ENCODE measurements around the gene ZNF560. TPM values are rescaled to one million over a fixed set of nuclear protein-coding genes. Genes with fewer than 3 reads are reported as not detected.

Gene ZNF560
- total RNA-seq, 1 experiment from 2014 or later = 4.4 TPM

DNA sequence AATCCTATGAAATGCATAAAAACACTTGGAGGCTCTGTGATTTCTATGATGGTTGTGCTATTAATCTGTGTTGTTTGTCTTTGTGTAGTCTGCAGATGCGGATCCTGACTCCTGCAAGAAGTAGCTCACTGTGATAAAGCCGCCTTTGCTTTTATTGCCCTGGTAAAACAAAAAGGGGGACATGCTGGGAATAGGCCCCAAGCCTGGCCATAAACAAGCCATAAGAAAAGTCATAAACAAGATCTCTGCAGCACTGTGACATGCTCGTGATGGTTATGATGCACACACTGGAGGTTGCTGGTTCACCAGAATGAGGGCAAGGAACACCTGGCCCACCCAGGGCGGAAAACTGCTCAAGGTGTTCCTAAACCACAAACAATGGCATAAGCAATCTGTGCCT is 36.5 kb downstream of the ZNF560 start (continued):
- TF ChIP-seq, protein P1, sequence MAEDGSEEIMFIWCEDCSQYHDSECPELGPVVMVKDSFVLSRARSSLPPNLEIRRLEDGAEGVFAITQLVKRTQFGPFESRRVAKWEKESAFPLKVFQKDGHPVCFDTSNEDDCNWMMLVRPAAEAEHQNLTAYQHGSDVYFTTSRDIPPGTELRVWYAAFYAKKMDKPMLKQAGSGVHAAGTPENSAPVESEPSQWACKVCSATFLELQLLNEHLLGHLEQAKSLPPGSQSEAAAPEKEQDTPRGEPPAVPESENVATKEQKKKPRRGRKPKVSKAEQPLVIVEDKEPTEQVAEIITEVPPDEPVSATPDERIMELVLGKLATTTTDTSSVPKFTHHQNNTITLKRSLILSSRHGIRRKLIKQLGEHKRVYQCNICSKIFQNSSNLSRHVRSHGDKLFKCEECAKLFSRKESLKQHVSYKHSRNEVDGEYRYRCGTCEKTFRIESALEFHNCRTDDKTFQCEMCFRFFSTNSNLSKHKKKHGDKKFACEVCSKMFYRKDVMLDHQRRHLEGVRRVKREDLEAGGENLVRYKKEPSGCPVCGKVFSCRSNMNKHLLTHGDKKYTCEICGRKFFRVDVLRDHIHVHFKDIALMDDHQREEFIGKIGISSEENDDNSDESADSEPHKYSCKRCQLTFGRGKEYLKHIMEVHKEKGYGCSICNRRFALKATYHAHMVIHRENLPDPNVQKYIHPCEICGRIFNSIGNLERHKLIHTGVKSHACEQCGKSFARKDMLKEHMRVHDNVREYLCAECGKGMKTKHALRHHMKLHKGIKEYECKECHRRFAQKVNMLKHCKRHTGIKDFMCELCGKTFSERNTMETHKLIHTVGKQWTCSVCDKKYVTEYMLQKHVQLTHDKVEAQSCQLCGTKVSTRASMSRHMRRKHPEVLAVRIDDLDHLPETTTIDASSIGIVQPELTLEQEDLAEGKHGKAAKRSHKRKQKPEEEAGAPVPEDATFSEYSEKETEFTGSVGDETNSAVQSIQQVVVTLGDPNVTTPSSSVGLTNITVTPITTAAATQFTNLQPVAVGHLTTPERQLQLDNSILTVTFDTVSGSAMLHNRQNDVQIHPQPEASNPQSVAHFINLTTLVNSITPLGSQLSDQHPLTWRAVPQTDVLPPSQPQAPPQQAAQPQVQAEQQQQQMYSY (CRISPR knock-in tag; IDR thresholded peaks at IDR 0.05) = no peak
- no peak for TF ChIP-seq NFATC4 (CRISPR knock-in tag; IDR thresholded peaks at IDR 0.05)
- TF ChIP-seq, protein P2, sequence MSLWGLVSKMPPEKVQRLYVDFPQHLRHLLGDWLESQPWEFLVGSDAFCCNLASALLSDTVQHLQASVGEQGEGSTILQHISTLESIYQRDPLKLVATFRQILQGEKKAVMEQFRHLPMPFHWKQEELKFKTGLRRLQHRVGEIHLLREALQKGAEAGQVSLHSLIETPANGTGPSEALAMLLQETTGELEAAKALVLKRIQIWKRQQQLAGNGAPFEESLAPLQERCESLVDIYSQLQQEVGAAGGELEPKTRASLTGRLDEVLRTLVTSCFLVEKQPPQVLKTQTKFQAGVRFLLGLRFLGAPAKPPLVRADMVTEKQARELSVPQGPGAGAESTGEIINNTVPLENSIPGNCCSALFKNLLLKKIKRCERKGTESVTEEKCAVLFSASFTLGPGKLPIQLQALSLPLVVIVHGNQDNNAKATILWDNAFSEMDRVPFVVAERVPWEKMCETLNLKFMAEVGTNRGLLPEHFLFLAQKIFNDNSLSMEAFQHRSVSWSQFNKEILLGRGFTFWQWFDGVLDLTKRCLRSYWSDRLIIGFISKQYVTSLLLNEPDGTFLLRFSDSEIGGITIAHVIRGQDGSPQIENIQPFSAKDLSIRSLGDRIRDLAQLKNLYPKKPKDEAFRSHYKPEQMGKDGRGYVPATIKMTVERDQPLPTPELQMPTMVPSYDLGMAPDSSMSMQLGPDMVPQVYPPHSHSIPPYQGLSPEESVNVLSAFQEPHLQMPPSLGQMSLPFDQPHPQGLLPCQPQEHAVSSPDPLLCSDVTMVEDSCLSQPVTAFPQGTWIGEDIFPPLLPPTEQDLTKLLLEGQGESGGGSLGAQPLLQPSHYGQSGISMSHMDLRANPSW (CRISPR knock-in tag; conservative IDR thresholded peaks at IDR 0.05; ENCODE audit: low read depth) = no peak
- TF ChIP-seq, protein P3, sequence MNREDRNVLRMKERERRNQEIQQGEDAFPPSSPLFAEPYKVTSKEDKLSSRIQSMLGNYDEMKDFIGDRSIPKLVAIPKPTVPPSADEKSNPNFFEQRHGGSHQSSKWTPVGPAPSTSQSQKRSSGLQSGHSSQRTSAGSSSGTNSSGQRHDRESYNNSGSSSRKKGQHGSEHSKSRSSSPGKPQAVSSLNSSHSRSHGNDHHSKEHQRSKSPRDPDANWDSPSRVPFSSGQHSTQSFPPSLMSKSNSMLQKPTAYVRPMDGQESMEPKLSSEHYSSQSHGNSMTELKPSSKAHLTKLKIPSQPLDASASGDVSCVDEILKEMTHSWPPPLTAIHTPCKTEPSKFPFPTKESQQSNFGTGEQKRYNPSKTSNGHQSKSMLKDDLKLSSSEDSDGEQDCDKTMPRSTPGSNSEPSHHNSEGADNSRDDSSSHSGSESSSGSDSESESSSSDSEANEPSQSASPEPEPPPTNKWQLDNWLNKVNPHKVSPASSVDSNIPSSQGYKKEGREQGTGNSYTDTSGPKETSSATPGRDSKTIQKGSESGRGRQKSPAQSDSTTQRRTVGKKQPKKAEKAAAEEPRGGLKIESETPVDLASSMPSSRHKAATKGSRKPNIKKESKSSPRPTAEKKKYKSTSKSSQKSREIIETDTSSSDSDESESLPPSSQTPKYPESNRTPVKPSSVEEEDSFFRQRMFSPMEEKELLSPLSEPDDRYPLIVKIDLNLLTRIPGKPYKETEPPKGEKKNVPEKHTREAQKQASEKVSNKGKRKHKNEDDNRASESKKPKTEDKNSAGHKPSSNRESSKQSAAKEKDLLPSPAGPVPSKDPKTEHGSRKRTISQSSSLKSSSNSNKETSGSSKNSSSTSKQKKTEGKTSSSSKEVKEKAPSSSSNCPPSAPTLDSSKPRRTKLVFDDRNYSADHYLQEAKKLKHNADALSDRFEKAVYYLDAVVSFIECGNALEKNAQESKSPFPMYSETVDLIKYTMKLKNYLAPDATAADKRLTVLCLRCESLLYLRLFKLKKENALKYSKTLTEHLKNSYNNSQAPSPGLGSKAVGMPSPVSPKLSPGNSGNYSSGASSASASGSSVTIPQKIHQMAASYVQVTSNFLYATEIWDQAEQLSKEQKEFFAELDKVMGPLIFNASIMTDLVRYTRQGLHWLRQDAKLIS (CRISPR knock-in tag; IDR thresholded peaks at IDR 0.05; ENCODE audit: borderline replicate concordance) = no peak
- no peak for TF ChIP-seq KAT7 (CRISPR knock-in tag; IDR thresholded peaks at IDR 0.05; ENCODE audit: borderline replicate concordance)
- TF ChIP-seq ELF4 (CRISPR knock-in tag; IDR thresholded peaks at IDR 0.05; ENCODE audit: low read depth) = no peak

DNA sequence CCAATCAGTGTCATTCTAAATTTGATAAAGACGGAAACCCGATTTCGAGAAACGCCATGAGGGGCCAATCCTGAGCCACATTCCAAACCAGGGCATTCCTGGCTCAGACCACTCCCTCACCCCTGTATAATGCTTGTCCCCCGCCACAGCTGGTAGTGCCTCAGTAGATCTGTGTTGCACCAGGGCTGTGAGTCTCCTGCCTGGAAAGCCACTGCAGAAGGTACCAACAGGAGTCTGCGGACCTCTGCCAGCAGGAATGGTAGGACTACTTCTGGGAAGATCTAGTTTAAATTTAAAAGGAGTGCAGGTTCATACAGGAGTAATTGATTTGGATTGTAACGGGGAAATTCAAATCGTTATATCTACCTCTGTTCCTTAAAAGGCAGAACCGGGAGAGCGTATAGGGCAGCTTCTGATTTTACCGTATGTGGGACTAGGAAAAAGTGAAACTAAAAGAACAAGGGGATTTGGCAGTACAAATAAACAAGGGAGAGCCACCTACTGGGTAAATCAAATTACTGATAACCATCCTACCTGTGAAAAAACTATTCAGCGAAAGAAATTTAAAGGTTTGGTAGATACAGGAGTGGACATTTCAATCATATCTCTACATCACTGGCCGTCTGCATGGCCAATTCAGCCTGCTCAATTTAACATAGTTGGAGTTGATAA is 42.3 kb downstream of the ZNF560 start:
- TF ChIP-seq JAZF1 (CRISPR knock-in tag; IDR thresholded peaks at IDR 0.05) = no peak
- TF ChIP-seq TP53 (CRISPR knock-in tag; IDR thresholded peaks at IDR 0.05) = no peak
- TF ChIP-seq TEAD4 (CRISPR knock-in tag; IDR thresholded peaks at IDR 0.05) = no peak
- no peak for TF ChIP-seq TCF7 (CRISPR knock-in tag; IDR thresholded peaks at IDR 0.05; ENCODE audit: low read depth)
- no peak for TF ChIP-seq MXD4 (CRISPR knock-in tag; IDR thresholded peaks at IDR 0.05; ENCODE audit: borderline replicate concordance)
- no peak for TF ChIP-seq JUN (CRISPR knock-in tag; IDR thresholded peaks at IDR 0.05)
- TF ChIP-seq GABPB1 (CRISPR knock-in tag; IDR thresholded peaks at IDR 0.05) = no peak
- no peak for TF ChIP-seq ZNF263 (CRISPR knock-in tag; IDR thresholded peaks at IDR 0.05; ENCODE audit: low read depth)
- TF ChIP-seq IRF2 (CRISPR knock-in tag; IDR thresholded peaks at IDR 0.05; ENCODE audit: borderline replicate concordance, low read depth) = no peak
- no peak for TF ChIP-seq KAT7 (CRISPR knock-in tag; IDR thresholded peaks at IDR 0.05; ENCODE audit: borderline replicate concordance)
- no peak for TF ChIP-seq NR1H2 (CRISPR knock-in tag; IDR thresholded peaks at IDR 0.05)
- TF ChIP-seq ZNF121 (CRISPR knock-in tag; IDR thresholded peaks at IDR 0.05) = no peak
- no peak for TF ChIP-seq ESRRA (CRISPR knock-in tag; IDR thresholded peaks at IDR 0.05; ENCODE audit: borderline replicate concordance)
- no peak for TF ChIP-seq ZNF232 (CRISPR knock-in tag; IDR thresholded peaks at IDR 0.05)
- TF ChIP-seq SP1 (CRISPR knock-in tag; conservative IDR thresholded peaks at IDR 0.05) = no peak
- no peak for TF ChIP-seq TEAD1 (CRISPR knock-in tag; IDR thresholded peaks at IDR 0.05)
- TF ChIP-seq, protein P4, sequence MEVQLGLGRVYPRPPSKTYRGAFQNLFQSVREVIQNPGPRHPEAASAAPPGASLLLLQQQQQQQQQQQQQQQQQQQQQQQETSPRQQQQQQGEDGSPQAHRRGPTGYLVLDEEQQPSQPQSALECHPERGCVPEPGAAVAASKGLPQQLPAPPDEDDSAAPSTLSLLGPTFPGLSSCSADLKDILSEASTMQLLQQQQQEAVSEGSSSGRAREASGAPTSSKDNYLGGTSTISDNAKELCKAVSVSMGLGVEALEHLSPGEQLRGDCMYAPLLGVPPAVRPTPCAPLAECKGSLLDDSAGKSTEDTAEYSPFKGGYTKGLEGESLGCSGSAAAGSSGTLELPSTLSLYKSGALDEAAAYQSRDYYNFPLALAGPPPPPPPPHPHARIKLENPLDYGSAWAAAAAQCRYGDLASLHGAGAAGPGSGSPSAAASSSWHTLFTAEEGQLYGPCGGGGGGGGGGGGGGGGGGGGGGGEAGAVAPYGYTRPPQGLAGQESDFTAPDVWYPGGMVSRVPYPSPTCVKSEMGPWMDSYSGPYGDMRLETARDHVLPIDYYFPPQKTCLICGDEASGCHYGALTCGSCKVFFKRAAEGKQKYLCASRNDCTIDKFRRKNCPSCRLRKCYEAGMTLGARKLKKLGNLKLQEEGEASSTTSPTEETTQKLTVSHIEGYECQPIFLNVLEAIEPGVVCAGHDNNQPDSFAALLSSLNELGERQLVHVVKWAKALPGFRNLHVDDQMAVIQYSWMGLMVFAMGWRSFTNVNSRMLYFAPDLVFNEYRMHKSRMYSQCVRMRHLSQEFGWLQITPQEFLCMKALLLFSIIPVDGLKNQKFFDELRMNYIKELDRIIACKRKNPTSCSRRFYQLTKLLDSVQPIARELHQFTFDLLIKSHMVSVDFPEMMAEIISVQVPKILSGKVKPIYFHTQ (CRISPR knock-in tag; IDR thresholded peaks at IDR 0.05) = no peak
- no peak for TF ChIP-seq MYBL2 (CRISPR knock-in tag; IDR thresholded peaks at IDR 0.05)
- TF ChIP-seq EMX1 (CRISPR knock-in tag; IDR thresholded peaks at IDR 0.05) = no peak
- H3K4me3 Mint-ChIP-seq = no peak overlapping the region
- no peak for DNase-seq (ENCODE audit: low spot score)
- H3K27me3 Mint-ChIP-seq (ENCODE audit: low read depth) = peaks cover 11% of the 10 kb centered on the region
- POLR2A ChIA-PET = no interaction called here
- no peak overlapping the region for H3K27ac Mint-ChIP-seq
- no peak for ATAC-seq
- H3K9me3 Mint-ChIP-seq = peaks cover 97% of the 10 kb centered on the region
- no peaks in the 10 kb centered on the region for H3K4me1 Mint-ChIP-seq
- CTCF ChIA-PET = no interaction called here
- peaks cover 59% of the 10 kb centered on the region for H3K36me3 Mint-ChIP-seq
